NCI-H2081 treated with DMSO at 0.1 percent for 48 hours (cell line): ENCODE data around the gene PID1.

Source experiments
- DNase-seq: peaks from one replicate; lab custom pipeline; 2025; lab: John Stamatoyannopoulos, UW

The PID1 gene

GRCh38 chr2:229022071-229022470, 249.0 kb downstream of the PID1 start:
- no peak for DNase-seq

GRCh38 chr2:229009816-229010215, 261.3 kb downstream of the PID1 start:
- DNase-seq = no peak

- DNase-seq = no peak
Measured at GRCh38 chr2:229003256-229003655, 267.8 kb downstream of the PID1 start.

- DNase-seq = no peak
Measured at GRCh38 chr2:229001196-229001595, 269.9 kb downstream of the PID1 start.

DNA sequence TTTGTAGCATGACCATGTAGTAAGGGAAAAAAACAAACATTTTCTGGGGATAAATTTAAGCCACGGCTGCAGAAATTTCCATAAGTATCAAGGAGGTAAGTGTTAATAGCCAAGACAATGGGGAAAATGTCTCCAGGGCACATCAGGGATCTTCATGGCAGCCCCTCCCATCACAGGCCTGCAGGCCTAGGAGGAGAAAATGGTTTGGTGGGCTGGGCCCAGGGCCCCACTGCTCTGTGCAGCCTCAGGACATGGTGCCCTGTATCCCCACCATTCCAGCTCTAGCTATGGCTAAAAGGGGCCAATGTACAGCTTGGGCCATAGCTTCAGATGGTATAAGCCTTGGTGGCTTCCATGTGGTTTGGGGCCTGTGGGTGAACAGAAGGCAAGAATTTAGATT, 271.8 kb downstream of the PID1 start:
- no peak for DNase-seq

GRCh38 chr2:228988786-228989185, 282.3 kb downstream of the PID1 start:
- no peak for DNase-seq

DNA sequence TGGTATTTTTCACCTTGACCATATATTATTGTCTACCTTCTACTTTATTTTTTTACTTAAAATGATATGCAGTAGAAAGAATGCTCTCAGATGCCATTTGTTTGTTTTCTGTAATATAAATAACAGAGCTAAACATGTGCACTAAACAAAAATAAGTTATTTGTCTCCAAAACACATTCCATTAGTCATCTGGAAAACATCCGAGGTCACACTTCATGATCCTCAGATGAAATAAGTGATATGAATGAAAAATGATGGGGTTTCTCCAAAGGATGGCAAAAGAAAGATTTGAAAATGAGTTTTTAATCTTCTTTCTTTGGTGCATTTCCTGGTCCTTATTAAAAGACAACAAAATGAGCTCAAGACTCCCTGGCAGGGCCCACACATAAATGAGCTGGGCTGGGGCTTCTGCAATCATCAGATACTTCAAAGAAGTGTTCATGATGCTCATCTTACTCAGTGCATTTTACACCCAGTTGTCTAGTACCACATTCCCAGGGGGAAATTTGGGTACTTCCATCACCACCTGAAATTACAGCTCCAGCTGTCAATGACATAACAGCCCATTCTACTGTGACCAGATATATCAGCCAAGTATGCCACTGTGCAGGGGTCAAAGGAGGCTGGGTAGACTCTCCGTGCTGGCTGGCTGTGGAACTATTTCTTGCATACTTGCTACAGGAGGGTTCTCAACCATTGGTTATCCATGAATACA, 283.5 kb downstream of the PID1 start:
- no peak for DNase-seq

GRCh38 chr2:228986961-228987360, 284.1 kb downstream of the PID1 start:
- DNase-seq = no peak

DNA sequence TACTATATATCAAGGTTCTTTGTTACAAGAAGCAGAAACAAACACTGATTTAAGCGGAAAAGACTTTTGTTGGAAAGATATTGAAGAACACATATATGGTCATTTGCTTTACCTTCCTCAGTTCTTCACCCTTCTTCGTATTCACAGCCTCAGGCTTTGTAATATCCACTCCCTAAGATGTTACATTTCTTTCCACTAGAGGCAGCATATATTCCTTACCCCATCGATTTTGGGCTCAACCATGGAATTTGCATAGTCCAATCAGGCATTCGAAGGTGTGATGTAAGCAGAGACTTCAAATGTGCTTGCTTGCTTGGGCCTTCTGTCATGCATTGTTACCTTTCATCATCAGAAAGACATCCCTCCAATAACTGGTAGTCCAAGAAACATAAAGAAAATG, 287.4 kb downstream of the PID1 start:
- DNase-seq = no peak

DNA sequence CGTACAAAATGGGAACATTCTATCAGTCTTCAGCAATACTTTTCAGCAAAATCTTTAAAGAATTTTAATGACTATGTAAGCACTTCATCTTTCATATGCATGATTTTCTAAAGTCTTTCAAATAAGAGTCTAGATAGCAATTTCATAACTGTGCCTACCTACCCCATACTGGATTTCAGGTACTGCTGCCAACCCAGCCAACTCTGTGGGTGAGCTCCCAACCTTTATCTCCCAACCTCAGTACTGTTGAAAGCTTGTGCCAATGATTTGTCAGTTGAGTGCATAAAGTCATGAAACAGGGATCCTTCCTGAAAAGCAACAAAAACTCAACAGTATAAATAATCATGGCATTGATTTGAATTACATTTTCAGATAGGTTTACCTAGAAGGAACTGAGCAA, 296.9 kb downstream of the PID1 start:
- no peak for DNase-seq
